WI38 (cell line): ENCODE data around the gene OCA2.

Experiments used
- H3K4me3 ChIP-seq: 2 replicates; pipeline ENCODE4 v1.5.1; 2011; ENCODE audit warnings: low read depth, mild to moderate bottlenecking, control low read depth, low read length
- TF ChIP-seq, protein P1 (sequence below): IDR thresholded peaks from 2 replicates; pipeline ENCODE4 v1.5.1; 2012; ENCODE audit warnings: low read depth, mild to moderate bottlenecking, control low read depth, low read length

The OCA2 gene

GRCh38 chr15:28001641-28002040 lies 97.5 kb downstream of the OCA2 start:
- H3K4me3 ChIP-seq = no peak overlapping the region
- TF ChIP-seq, protein P1, sequence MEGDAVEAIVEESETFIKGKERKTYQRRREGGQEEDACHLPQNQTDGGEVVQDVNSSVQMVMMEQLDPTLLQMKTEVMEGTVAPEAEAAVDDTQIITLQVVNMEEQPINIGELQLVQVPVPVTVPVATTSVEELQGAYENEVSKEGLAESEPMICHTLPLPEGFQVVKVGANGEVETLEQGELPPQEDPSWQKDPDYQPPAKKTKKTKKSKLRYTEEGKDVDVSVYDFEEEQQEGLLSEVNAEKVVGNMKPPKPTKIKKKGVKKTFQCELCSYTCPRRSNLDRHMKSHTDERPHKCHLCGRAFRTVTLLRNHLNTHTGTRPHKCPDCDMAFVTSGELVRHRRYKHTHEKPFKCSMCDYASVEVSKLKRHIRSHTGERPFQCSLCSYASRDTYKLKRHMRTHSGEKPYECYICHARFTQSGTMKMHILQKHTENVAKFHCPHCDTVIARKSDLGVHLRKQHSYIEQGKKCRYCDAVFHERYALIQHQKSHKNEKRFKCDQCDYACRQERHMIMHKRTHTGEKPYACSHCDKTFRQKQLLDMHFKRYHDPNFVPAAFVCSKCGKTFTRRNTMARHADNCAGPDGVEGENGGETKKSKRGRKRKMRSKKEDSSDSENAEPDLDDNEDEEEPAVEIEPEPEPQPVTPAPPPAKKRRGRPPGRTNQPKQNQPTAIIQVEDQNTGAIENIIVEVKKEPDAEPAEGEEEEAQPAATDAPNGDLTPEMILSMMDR = no peak

DNA sequence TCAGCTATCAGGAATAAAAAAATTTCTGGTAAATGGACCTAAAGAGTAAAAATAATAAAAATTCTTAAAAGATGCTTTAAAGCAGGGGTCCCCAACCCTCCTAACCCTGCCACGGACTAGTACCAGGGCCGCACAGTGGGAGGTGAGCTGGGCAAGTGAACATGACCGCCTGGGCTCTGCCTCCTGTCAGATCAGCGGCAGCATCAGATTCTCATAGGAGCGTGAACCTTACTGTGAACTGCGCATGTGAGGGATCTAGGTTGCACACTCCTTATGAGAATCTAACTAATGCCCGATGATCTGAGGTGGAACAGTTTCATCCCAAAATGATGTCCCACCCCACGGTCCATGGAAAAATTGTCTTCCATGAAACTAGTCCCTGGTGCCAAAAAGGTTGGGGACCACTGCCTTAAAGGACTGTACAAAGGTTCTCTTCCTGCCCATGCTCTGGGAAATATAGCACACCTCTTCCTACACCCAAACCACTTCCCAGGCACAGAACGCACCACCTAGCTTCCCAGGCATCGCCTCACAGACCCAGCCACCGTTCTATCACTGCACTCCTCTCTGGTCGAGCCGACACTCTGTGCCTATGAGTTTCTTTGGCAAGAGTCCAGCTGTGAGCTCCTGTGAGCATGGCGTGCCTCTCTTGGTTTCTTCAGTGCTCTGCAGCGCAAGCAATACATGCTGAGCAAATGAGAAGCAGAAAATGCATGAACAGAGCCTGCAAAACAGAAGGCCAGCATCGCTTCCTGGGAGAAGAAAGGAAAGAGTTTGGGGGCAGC lies 104.9 kb downstream of the OCA2 start:
- TF ChIP-seq, protein P1 = no peak

DNA sequence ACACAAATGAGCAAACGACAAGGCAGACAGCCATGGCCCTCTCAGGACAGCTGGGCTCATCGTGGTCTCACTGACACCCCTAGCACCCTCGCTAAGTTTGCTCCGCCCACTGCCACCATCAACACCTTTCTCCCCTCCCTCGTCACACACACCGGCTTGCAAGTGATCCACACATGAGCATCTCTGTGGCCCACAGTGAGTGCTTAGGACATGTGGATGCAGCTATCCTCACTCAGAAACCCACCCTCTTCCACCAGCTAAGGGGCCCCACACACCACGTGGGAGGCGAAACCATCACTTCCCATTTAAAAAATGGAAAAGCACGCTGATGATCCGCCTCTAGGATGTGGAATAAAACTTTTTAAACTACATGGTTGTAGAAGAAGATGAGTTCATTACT lies 105.6 kb downstream of the OCA2 start:
- H3K4me3 ChIP-seq = no peak overlapping the region
- TF ChIP-seq, protein P1 = no peak

More for the DNA sequence above, 104.9 kb downstream of the OCA2 start:
- H3K4me3 ChIP-seq = no peak overlapping the region

GRCh38 chr15:27990521-27991515 lies 108.3 kb downstream of the OCA2 start:
- no peak overlapping the region for H3K4me3 ChIP-seq
- TF ChIP-seq, protein P1 = no peak

- no peak overlapping the region for H3K4me3 ChIP-seq
- TF ChIP-seq, protein P1 = no peak
Observed at GRCh38 chr15:27989838-27990237, 109.3 kb downstream of the OCA2 start.

GRCh38 chr15:27989427-27989826 lies 109.7 kb downstream of the OCA2 start:
- no peak overlapping the region for H3K4me3 ChIP-seq
- TF ChIP-seq, protein P1 = no peak
